Right lobe of liver (tissue), 6 donors: ENCODE data around the gene CNTRL. TPM values are rescaled to one million over a fixed set of nuclear protein-coding genes. Genes with fewer than 3 reads are reported as not detected.
A peak's percentile ranks its signal among the peaks of the same experiment; 100 is the strongest.

Experiments used
- ATAC-seq, 4 donors: fragments of 200-7000 bp; cut with Tn5 transposase; one replicate each; pipeline ENCODE4 v1.9.1; 2020; ENCODE audit warnings: mild to moderate bottlenecking in 4 of 4, moderate library complexity in 4 of 4
- DNase-seq, 3 donors: peaks; one replicate each; pipeline ENCODE4 v3.0.0-alpha.2; 2020
- H3K27ac ChIP-seq, 3 donors: fragments of 200-600 bp; one replicate each; pipeline ENCODE4 v1.8.0; 2022
- H3K27me3 ChIP-seq, 2 donors: fragments of 200-600 bp; one replicate each; pipeline ENCODE4 v1.8.0; 2022
- H3K36me3 ChIP-seq, 4 donors: fragments of 200-600 bp; sonication (generic) in 1 of 4; one replicate each; pipeline versions ENCODE4 v1.5.1 to v1.8.0; 2017 to 2022; ENCODE audit warnings: control low read depth in 1 of 4
- H3K4me1 ChIP-seq, 4 donors: fragments of 200-600 bp; sonication (generic) in 1 of 4; one replicate each; pipeline versions ENCODE4 v1.5.1 to v1.8.0; 2017 to 2022; ENCODE audit warnings: control low read depth in 1 of 4
- H3K4me3 ChIP-seq, 3 donors: fragments of 200-600 bp; one replicate each; pipeline ENCODE4 v1.8.0; 2022
- H3K9me3 ChIP-seq, 4 donors: fragments of 200-600 bp; sonication (generic) in 1 of 4; one replicate each; pipeline versions ENCODE4 v1.5.1 to v1.8.0; 2017 to 2022; ENCODE audit warnings: control low read depth in 1 of 4
- POLR2A ChIP-seq: fragments of 450-650 bp; IDR thresholded peaks from one replicate; pipeline ENCODE4 v1.6.1; 2017; ENCODE audit warnings: antibody characterized with exemption, mild to moderate bottlenecking
- WGBS: methylation state at CpG from one replicate; pipeline ENCODE4 v1.1.6; 2018; ENCODE audit warnings: low coverage, low lambda C conversion rate; ENCODE audit not compliant: insufficient coverage; ENCODE audit errors: missing lambda C conversion rate; 5-methylcytosine and 5-hydroxymethylcytosine counted together
- intact Hi-C, 2 donors: fragments of 100-400 bp; cut with DNase I; formaldehyde crosslinking; loops; one replicate each; pipeline versions ENCODE4 v1.11.2 to v1.14.1; 2022
- total RNA-seq, 6 experiments: library from RNA; depleted of rRNA in 2 of 6; stranded (reverse); fragments of >200 nt in 2 of 6; fragmentation: NEBNext Ultra II Directional in 3 of 6; extraction: Animal tissue kit (Norgen Biotek cat#: 25700) in 3 of 6; gene quantifications; one replicate each; pipeline versions ENCODE4 v1.1.0 to v1.2.4, GENCODE V29; 2016 to 2023
- TF ChIP-seq, protein P1 (sequence below), 4 donors: fragments of 200-600 bp in 3 of 4; fragments of 450-650 bp in 1 of 4; IDR thresholded peaks; one replicate each; pipeline versions ENCODE4 v1.5.1 to v1.8.0; 2016 to 2022; ENCODE audit warnings: antibody characterized with exemption in 4 of 4, mild to moderate bottlenecking in 2 of 4
- donor health status: DM: no; HTN: yes; CAD: no.
- donor health status: DM: no; HTN: no; CAD: no.
- donor health status: DM: no; HTN: no; CAD: no.
- donor health status: DM: no; HTN: yes; CAD: no.
- donor health status: DM: no; HTN: yes; CAD: no.

Gene CNTRL
- total RNA-seq, 6 experiments from 2014 or later, result 2.8 to 5.6 (median 4.2) TPM

DNA sequence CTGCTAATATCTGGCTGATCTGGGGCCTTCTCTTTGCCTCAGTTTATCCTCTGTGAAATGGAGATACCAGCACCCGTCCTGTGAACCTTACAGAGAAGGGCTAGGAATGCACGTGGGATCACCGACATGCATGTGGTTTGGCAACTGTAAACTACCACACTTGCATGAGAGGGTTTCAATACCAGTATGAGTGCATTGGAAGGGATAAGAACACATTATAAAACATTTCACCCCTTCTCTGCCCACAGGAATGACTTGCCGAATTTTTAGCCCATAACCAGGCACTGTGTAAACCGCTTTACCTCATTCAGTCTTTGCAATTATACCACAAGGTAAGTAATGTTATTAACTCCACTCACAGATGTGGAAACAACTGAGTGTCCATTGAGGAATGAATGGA is 135.8 kb downstream of the CNTRL start:
- WGBS, result 90% methylated on average over 5 of the region's 5 CpGs
- Histone ChIP-seq H3K9me3 (no peaks in the 10 kb centered on the region), H3K27me3 (no peaks in the 10 kb centered on the region), H3K27ac (no peak overlapping the region), H3K4me3 (no peak overlapping the region), H3K36me3 (no peaks in the 10 kb centered on the region), H3K4me1 (no peaks in the 10 kb centered on the region)
- no peak for ATAC-seq
- TF ChIP-seq POLR2A, result no peak
- TF ChIP-seq, protein P1, sequence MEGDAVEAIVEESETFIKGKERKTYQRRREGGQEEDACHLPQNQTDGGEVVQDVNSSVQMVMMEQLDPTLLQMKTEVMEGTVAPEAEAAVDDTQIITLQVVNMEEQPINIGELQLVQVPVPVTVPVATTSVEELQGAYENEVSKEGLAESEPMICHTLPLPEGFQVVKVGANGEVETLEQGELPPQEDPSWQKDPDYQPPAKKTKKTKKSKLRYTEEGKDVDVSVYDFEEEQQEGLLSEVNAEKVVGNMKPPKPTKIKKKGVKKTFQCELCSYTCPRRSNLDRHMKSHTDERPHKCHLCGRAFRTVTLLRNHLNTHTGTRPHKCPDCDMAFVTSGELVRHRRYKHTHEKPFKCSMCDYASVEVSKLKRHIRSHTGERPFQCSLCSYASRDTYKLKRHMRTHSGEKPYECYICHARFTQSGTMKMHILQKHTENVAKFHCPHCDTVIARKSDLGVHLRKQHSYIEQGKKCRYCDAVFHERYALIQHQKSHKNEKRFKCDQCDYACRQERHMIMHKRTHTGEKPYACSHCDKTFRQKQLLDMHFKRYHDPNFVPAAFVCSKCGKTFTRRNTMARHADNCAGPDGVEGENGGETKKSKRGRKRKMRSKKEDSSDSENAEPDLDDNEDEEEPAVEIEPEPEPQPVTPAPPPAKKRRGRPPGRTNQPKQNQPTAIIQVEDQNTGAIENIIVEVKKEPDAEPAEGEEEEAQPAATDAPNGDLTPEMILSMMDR (IDR thresholded peaks at IDR 0.05), result no peak
- intact Hi-C loops, result loop anchor here in 1 of 2 donors (10.0 kb wide), 1 partner anchor 184 kb away; no protein-coding TSS in a partner anchor
- DNase-seq, result no peak

DNA sequence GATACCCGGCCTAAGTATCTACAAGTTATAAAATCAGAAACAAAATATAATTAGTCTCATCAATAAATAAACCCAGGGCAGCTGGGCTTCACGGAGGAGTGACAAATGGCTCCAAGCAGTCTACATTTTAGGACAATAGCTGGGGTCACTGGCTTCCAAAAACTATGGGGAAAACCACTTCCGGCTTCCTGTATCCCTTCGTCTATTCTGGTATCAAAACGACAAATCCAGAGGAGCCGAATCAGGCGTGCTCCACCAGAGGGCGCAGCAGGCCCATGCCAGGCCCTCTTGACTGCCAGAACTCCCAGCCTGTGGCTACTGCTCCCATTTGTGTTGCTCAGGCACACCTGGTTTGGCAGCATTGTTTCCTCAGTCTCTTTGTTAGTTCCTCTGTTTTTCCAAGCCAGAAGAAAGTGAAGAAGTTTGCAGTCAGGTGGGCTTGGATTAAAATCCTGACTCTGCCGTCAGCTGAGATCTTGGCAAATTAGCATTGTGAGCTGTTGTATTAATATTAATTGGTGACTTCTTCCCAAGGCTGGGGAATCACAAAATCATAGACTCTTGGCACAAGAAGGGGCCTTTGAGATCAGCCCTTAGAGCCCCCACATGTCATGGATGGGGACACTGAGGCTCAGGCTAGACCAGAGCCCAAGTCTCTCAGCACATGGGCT is 138.5 kb downstream of the CNTRL start:
- intact Hi-C loops, result loop anchor here in 1 of 2 donors (10.0 kb wide), 1 partner anchor 182 kb away; no protein-coding TSS in a partner anchor
- WGBS, result 43% methylated on average over 5 of the region's 9 CpGs

DNA sequence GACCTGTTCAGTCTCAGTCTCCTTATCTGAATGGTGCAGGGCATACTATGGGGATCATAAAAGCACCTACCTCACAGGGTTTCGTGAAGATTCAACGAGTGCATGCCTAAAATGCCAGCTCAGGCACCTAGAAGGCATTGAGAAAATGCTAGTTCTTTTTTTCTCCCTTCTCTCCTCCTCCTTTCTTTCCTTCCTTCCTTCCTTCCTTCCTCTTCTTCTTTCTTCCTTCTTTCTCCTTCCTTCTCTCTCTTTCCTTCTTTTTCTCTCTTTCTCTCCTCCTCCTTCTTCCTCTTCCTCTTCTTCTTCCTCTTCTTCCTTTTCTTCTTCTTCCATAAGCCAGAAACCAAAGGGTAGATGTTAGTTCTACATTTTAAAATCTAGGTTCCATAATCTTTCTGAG is 139.2 kb downstream of the CNTRL start:
- H3K9me3 ChIP-seq, result no peaks in the 10 kb centered on the region
- no peaks in the 10 kb centered on the region for H3K36me3 ChIP-seq
- H3K27ac ChIP-seq, result no peak overlapping the region
- no peaks in the 10 kb centered on the region for H3K27me3 ChIP-seq
- DNase-seq, result no peak
- H3K4me1 ChIP-seq, result no peaks in the 10 kb centered on the region
- TF ChIP-seq POLR2A, result no peak
- TF ChIP-seq, protein P1 (IDR thresholded peaks at IDR 0.05), result no peak
- ATAC-seq, result no peak
- 92% methylated on average over 2 of the region's 2 CpGs for WGBS
- H3K4me3 ChIP-seq, result no peak overlapping the region
- intact Hi-C loops, result loop anchor here in 1 of 2 donors (10.0 kb wide), 1 partner anchor 181 kb away; no protein-coding TSS in a partner anchor

More for the DNA sequence above, 138.5 kb downstream of the CNTRL start:
- H3K9me3 ChIP-seq, result no peaks in the 10 kb centered on the region
- H3K36me3 ChIP-seq, result no peaks in the 10 kb centered on the region
- TF ChIP-seq, protein P1 (IDR thresholded peaks at IDR 0.05), result peak; percentile 93 to 98 (median 94)
- no peak for TF ChIP-seq POLR2A
- no peak overlapping the region for H3K27ac ChIP-seq
- H3K4me3 ChIP-seq, result no peak overlapping the region
- ATAC-seq (peak; percentile 99 to 100 (median 100)), DNase-seq (peak; percentile 85 to 88 (median 86))
- no peaks in the 10 kb centered on the region for H3K27me3 ChIP-seq
- no peaks in the 10 kb centered on the region for H3K4me1 ChIP-seq

DNA sequence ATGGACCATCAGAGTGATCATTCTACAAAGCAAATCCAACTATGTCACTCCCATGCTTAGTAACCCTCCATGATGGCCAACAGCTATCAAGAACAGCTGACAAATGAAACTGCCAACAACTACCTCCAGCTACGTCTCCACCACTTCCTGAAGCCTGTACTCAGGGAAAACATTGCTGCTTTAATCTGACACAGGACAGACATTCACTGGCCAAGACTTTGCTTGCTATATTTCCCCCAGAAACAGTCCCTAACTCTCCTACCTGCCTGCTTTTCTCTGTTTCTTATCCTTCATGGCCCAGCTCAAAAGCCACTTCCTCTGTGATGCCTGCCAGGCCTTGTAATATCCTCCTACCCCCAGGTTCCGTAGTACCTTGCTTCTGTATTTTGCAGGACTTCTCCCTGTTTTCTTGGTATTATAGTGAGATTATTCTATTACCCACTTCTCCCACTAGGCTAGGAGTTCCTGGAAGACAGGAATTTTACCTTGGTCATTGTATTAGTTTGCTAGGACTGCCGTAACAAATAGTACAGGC is 141.6 kb downstream of the CNTRL start:
- no peaks in the 10 kb centered on the region for H3K36me3 ChIP-seq
- ATAC-seq (no peak), DNase-seq (no peak)
- 79% methylated on average over 2 of the region's 3 CpGs for WGBS
- no peaks in the 10 kb centered on the region for H3K27me3 ChIP-seq
- TF ChIP-seq POLR2A, result no peak
- TF ChIP-seq, protein P1 (IDR thresholded peaks at IDR 0.05), result no peak
- intact Hi-C loops, result loop anchor here in 1 of 2 donors (10.0 kb wide), 1 partner anchor 178 kb away; no protein-coding TSS in a partner anchor
- no peaks in the 10 kb centered on the region for H3K9me3 ChIP-seq
- H3K27ac ChIP-seq, result no peak overlapping the region
- no peaks in the 10 kb centered on the region for H3K4me1 ChIP-seq
- H3K4me3 ChIP-seq, result no peak overlapping the region
